Keratinocyte (primary cell): ENCODE measurements around the gene AKAP13. TPM values are rescaled to one million over a fixed set of nuclear protein-coding genes. Genes with fewer than 3 reads are reported as not detected.

Experiments used
- DNase-seq: peaks from one replicate; pipeline ENCODE4 v3.0.0-alpha.2; 2011; ENCODE audit warnings: low read depth, missing footprints, low spot score
- FAIRE-seq: peaks from 2 replicates; lab custom pipeline; 2011; peaks lifted over from hg19 to GRCh38; lab: Jason Lieb, UNC
- H2AFZ ChIP-seq: 2 replicates; pipeline ENCODE4 v1.6.0; 2012; ENCODE audit warnings: low read length, control low read depth, inconsistent platforms; ENCODE audit not compliant: control insufficient read depth
- H3K27ac ChIP-seq: 2 replicates; pipeline ENCODE4 v1.5.1; 2011; ENCODE audit warnings: low read length; ENCODE audit not compliant: control insufficient read depth, insufficient read depth
- H3K27me3 ChIP-seq: 3 replicates; pipeline ENCODE4 v1.6.0; 2011; ENCODE audit warnings: low read length; ENCODE audit not compliant: control insufficient read depth, insufficient read depth; ENCODE audit errors: extremely low read depth
- H3K36me3 ChIP-seq, 2 experiments: 2 replicates in 1 of 2; 3 replicates in 1 of 2; pipeline ENCODE4 v1.5.1; 2011; ENCODE audit warnings: low read length in 2 of 2, mild to moderate bottlenecking in 1 of 2; ENCODE audit not compliant: control insufficient read depth in 2 of 2, insufficient read depth in 2 of 2; ENCODE audit errors: extremely low read depth in 1 of 2
- H3K4me1 ChIP-seq: 3 replicates; pipeline ENCODE4 v1.5.1; 2011; ENCODE audit warnings: low read length; ENCODE audit not compliant: control insufficient read depth, insufficient read depth; ENCODE audit errors: extremely low read depth
- H3K4me2 ChIP-seq: 3 replicates; pipeline ENCODE4 v1.6.0; 2011; ENCODE audit warnings: low read depth, low read length; ENCODE audit not compliant: control insufficient read depth, insufficient read depth; ENCODE audit errors: extremely low read depth
- H3K4me3 ChIP-seq, 3 experiments: fragments of 200-600 bp in 1 of 3; sonication (generic) in 1 of 3; 2 replicates in 2 of 3; 3 replicates in 1 of 3; pipeline ENCODE4 v1.5.1; 2011 to 2016; ENCODE audit warnings: low read length in 3 of 3, mild to moderate bottlenecking in 3 of 3, control low read depth in 2 of 3, inconsistent platforms in 1 of 3, low read depth in 1 of 3, mixed read lengths in 1 of 3, mixed run types in 1 of 3, moderate library complexity in 1 of 3; ENCODE audit not compliant: control insufficient read depth in 2 of 3, insufficient read depth in 2 of 3; ENCODE audit errors: extremely low read depth in 1 of 3
- H3K79me2 ChIP-seq: 2 replicates; pipeline ENCODE4 v1.6.0; 2012; ENCODE audit warnings: low read length; ENCODE audit not compliant: control insufficient read depth, insufficient read depth
- H3K9ac ChIP-seq: 3 replicates; pipeline ENCODE4 v1.6.0; 2011; ENCODE audit warnings: low read length; ENCODE audit not compliant: control insufficient read depth, insufficient read depth; ENCODE audit errors: extremely low read depth
- H3K9me1 ChIP-seq: 3 replicates; pipeline ENCODE4 v1.6.0; 2011; ENCODE audit warnings: low read length; ENCODE audit not compliant: control insufficient read depth, insufficient read depth; ENCODE audit errors: extremely low read depth
- H3K9me3 ChIP-seq: 2 replicates; pipeline ENCODE4 v1.5.1; 2012; ENCODE audit warnings: low read depth, low read length; ENCODE audit not compliant: control insufficient read depth
- H4K20me1 ChIP-seq: 3 replicates; pipeline ENCODE4 v1.6.0; 2011; ENCODE audit warnings: low read length; ENCODE audit not compliant: control insufficient read depth, insufficient read depth; ENCODE audit errors: extremely low read depth
- EZH2 ChIP-seq: IDR thresholded peaks from one replicate; pipeline ENCODE4 v1.6.1; 2012; ENCODE audit warnings: inconsistent platforms, mild to moderate bottlenecking, low read length, moderate library complexity
- dilution Hi-C: fragments of 300-500 bp; cut with MboI; formaldehyde crosslinking; loops from one replicate; pipeline ENCODE4 v1.7.0; 2020; ENCODE audit warnings: low sequenced_read_pairs; ENCODE audit not compliant: extremely low pct_ligation_motif_present
- polyA plus RNA-seq, 5 experiments: library from polyadenylated mRNA; depleted of rRNA in 3 of 5; stranded (reverse) in 3 of 5; stranded (forward) in 1 of 5; unstranded in 1 of 5; fragments of >200 nt; gene quantifications; 1 replicate in 1 of 5; 2 replicates in 3 of 5; 3 replicates in 1 of 5; pipeline versions ENCODE4 v1.2.1 to v1.2.3, GENCODE V29; 2011 to 2012; ENCODE audit warnings: missing spikeins in 2 of 5, low read depth in 1 of 5, low replicate concordance in 1 of 5
- TF ChIP-seq, protein P1 (sequence below), 3 experiments: IDR thresholded peaks in 1 of 3; conservative IDR thresholded peaks in 1 of 3; optimal IDR thresholded peaks in 1 of 3; 2 replicates in 2 of 3; 3 replicates in 1 of 3; pipeline versions ENCODE3 to v1.5.1; 2011; ENCODE audit warnings: low read length in 3 of 3, mild to moderate bottlenecking in 3 of 3, moderate library complexity in 2 of 3, control low read depth in 1 of 3, inconsistent platforms in 1 of 3; ENCODE audit not compliant: insufficient read depth in 2 of 3; ENCODE audit errors: extremely low read depth in 1 of 3

AKAP13 gene
- polyA plus RNA-seq, 1 donor (not counting 4 experiments of a cell fraction or from before 2014, with no cell fraction given) = 16.7 TPM

DNA sequence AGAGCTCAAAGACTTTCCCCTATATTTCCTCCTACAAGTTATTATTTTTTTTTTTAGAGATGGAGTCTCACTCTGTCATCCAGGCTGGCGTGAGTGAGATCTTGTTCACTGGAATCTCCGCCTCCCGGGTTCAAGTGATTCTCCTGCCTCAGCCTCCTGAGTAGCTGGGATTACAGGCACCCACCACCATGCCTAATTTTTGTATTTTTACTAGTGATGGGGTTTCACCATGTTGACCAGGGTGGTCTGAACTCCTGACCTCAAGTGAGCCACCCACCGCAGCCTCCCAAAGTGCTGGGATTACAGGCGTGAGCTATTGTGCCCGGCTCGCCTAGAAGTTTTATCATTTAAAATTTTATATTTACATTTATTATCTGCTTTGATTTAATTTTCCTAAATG is 5.9 kb downstream of the AKAP13 start:
- TF ChIP-seq EZH2 = no peak
- TF ChIP-seq, protein P1, sequence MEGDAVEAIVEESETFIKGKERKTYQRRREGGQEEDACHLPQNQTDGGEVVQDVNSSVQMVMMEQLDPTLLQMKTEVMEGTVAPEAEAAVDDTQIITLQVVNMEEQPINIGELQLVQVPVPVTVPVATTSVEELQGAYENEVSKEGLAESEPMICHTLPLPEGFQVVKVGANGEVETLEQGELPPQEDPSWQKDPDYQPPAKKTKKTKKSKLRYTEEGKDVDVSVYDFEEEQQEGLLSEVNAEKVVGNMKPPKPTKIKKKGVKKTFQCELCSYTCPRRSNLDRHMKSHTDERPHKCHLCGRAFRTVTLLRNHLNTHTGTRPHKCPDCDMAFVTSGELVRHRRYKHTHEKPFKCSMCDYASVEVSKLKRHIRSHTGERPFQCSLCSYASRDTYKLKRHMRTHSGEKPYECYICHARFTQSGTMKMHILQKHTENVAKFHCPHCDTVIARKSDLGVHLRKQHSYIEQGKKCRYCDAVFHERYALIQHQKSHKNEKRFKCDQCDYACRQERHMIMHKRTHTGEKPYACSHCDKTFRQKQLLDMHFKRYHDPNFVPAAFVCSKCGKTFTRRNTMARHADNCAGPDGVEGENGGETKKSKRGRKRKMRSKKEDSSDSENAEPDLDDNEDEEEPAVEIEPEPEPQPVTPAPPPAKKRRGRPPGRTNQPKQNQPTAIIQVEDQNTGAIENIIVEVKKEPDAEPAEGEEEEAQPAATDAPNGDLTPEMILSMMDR (optimal IDR thresholded peaks at IDR 0.05 in 1 of 3, IDR thresholded peaks at IDR 0.05 in 1 of 3, conservative IDR thresholded peaks at IDR 0.05 in 1 of 3; ENCODE audit: extremely low read depth in 1 of 3, insufficient read depth in 2 of 3, low read length in 3 of 3) = no peak

GRCh38 chr15:85388566-85389305 is 8.3 kb downstream of the AKAP13 start:
- H3K9ac ChIP-seq = no peak overlapping the region
- H3K27me3 ChIP-seq = no peaks in the 10 kb centered on the region
- no peak overlapping the region for H3K4me2 ChIP-seq
- H3K4me3 ChIP-seq = no peak overlapping the region
- peaks cover 5% of the 10 kb centered on the region for H4K20me1 ChIP-seq
- H3K27ac ChIP-seq = no peak overlapping the region
- no peak overlapping the region for H2AFZ ChIP-seq
- FAIRE-seq = no peak
- dilution Hi-C loops = no loop called here
- no peak for TF ChIP-seq EZH2
- TF ChIP-seq, protein P1 (optimal IDR thresholded peaks at IDR 0.05 in 1 of 3, IDR thresholded peaks at IDR 0.05 in 1 of 3, conservative IDR thresholded peaks at IDR 0.05 in 1 of 3; ENCODE audit: extremely low read depth in 1 of 3, insufficient read depth in 2 of 3, low read length in 3 of 3) = no peak
- no peaks in the 10 kb centered on the region for H3K9me1 ChIP-seq
- peaks cover under 1% of the 10 kb centered on the region for H3K4me1 ChIP-seq
- H3K36me3 ChIP-seq = no peaks in the 10 kb centered on the region
- no peak for DNase-seq
- H3K79me2 ChIP-seq = peaks cover 93% of the 10 kb centered on the region
- H3K9me3 ChIP-seq = no peaks in the 10 kb centered on the region

More for the DNA sequence above, 5.9 kb downstream of the AKAP13 start:
- Histone ChIP-seq H3K9me1 (no peaks in the 10 kb centered on the region), H3K9me3 (no peaks in the 10 kb centered on the region), H3K27me3 (no peaks in the 10 kb centered on the region), H3K36me3 (no peaks in the 10 kb centered on the region), H4K20me1 (peaks cover 5% of the 10 kb centered on the region), H3K4me3 (no peak overlapping the region), H3K9ac (no peak overlapping the region), H3K4me1 (peaks cover 15% of the 10 kb centered on the region), H3K27ac (no peak overlapping the region), H3K79me2 (peaks cover 98% of the 10 kb centered on the region), H3K4me2 (no peak overlapping the region), H2AFZ (no peak overlapping the region)
- dilution Hi-C loops = no loop called here
- DNase-seq (no peak), FAIRE-seq (no peak)
